Stimulated activated naive CD8-positive, alpha-beta T cell treated with anti-CD3 and anti-CD28 coated beads, Interleukin-15, Interleukin-2, amounts not matched to agents 100 U/mL and 50 U/mL, for 24 hours (primary cell): ENCODE data around the gene DOK6.

Source experiments
- ATAC-seq: fragments of 150-1000 bp; cut with Tn5 transposase; one replicate; pipeline ENCODE4 v1.10.0; 2021
- DNase-seq: peaks from one replicate; pipeline ENCODE4 v3.0.0; 2021

The DOK6 gene

DNA sequence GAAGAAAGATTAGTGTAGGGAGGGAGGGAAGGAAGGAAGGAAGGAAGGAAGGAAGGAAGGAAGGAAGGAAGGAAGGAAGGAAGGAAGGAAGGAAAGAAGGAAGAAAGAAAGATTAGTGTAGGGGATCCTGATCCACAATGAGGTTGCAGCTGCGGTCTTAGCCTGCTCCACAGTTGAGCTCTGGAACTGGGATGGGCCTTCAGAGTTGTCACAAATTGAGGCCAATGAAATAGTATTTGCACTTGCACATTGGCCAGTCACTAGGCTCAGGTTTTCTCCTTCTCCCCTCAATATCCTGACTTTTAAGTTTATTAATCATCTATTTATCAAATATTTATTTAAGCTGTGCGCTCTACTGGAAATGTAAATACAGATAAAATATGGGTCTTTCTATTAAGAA lies 34.3 kb downstream of the DOK6 start:
- DNase-seq = no peak
- no peak for ATAC-seq

DNA sequence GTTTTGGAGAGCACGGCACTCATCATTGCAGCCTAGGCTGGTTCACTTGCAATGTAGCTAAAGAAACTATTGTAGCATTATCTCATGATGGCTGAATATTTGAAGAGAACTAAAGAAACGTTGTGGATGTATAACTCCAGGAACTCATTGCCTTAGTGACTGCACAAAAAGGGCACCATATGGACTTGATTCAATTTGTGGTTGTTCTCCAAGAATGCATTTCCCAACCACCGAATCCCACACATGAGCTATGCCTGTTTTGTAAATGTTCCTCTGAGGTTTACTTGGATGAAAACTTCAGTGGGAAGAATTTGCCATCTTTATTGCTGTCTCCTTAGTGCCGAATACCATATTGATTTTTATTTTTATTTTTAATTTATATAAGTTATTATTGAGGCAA lies 43.5 kb downstream of the DOK6 start:
- ATAC-seq (no peak), DNase-seq (no peak)

DNA sequence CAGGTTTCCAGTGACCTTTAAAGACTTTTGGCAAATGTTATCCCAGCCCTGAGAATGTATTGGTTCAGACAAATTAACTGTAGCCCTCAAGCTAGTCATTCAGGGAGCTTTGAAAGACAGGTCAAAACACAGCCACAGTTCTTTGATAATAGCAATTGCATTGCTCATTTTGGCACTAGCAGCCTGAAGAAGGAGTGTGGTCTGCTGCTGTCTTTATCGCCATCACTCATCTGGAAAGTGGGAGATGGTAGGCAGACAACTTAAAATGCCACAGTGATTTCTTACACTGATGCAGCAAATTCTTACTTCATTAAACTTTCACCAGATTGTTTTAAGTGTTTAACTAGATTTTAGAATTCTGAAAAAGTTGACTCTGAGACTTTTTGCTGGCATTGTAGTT lies 47.2 kb downstream of the DOK6 start:
- no peak for ATAC-seq
- no peak for DNase-seq

DNA sequence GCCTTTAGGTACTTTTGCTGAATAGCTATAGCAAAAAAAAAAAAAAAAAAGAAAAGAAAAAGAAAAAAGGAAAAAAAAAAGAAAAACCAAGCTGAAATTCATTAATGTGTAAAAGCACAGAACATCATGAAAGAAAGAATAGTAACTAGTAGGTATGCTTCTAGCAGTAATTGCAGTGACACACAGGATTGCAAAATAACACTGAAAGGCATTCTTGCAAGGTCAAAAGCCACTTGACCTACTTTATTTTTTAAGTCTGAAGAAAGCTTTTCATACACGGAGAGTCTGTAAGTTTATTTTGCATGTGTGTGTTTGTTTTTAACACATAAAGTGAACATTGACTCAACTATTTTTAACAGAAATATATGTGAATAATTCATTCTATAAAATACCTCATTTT lies 54.4 kb downstream of the DOK6 start:
- DNase-seq (no peak), ATAC-seq (no peak)

DNA sequence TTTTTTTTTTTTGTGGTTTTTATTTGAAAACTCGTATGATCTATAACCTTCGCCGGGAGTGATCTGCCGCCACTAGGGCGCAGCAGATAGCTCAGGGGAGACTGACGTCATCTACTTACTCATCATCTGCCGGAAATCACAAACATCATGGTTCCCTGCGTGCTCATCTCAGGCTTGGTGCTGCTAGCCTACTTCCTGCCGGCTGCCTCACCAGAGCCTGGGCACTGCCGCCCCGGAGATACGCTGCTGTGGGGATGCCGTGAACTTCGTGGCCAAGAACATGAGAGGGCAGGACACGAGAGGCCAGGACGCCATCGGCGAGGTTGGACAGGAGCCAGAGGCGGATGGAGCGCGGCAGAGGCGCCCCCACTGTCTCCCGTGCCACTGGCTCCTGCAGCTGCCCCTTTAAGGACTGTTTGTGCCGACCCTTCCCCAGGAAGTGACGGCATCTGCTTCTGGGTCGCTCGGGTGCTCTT lies 68.8 kb downstream of the DOK6 start:
- ATAC-seq (peak; percentile 73), DNase-seq (peak; percentile 52)

DNA sequence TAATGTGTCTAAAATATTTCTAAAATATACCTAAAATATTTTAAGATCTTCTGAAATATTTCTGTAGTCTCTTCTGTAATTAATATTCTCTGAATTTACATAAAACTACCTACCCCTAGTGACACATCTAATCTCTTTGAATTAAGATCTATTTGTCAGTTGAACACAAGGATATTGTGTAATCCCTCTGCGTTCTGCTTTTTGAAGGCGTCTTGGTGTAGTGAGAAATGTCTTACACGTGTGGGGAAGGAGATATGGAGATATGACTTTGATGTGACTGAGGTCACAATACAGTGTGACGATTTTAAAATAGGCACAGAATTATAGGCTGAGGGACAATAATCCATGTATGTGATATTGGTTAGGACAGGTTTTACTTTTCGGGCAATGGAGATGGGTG lies 79.8 kb downstream of the DOK6 start:
- ATAC-seq (no peak), DNase-seq (no peak)

DNA sequence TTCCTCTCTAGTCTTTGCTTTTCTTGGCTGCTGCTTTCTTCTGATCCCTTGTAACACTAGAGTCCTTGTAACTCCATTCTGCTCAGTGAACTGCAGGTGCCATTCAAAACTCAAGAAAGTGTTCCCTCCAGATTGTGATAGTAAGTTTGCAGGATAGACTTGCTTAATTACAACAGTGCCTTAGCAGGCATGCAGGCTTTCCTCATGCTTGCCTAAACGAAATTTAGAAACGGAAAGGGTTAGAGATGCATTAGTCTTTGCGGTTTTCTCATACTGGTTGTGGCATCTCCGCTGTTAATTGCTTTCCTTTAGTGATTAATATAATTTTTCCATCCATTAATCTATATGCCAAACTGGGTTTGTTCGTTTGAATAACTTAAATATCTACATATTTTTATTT lies 82.9 kb downstream of the DOK6 start:
- ATAC-seq (no peak), DNase-seq (no peak)

DNA sequence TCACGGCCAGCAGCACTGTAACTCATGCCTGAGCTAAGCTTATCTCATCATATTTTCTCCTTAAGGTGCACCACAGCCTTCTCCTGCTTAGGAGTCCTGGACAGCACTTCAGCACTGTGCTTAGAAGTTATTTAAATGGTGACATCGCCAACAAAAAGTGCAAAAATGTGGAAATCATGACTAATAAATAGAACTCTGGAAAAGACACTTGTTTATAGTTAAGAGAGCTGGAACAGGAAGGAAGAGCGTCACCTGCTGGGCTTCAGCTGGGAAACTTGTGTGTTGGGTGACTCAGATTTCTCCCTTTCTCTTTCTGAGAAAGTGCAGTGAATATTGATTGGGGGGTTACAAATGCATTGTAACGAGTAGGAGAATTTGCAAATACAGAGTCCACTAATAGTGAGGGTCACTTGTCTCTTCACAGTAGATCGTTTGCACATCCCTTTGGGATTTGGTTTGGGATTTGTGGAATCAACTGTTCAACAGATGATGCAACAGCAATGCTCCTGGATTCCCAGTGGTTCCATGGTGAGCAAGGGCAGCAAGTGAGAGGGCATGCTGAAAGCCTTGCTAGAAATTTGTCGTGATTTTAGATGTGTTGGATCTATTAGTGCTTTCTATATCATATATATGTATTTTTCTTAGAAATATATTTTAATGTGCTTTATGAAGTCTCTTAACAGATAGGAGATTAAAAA lies 84.2 kb downstream of the DOK6 start:
- ATAC-seq (no peak), DNase-seq (no peak)

DNA sequence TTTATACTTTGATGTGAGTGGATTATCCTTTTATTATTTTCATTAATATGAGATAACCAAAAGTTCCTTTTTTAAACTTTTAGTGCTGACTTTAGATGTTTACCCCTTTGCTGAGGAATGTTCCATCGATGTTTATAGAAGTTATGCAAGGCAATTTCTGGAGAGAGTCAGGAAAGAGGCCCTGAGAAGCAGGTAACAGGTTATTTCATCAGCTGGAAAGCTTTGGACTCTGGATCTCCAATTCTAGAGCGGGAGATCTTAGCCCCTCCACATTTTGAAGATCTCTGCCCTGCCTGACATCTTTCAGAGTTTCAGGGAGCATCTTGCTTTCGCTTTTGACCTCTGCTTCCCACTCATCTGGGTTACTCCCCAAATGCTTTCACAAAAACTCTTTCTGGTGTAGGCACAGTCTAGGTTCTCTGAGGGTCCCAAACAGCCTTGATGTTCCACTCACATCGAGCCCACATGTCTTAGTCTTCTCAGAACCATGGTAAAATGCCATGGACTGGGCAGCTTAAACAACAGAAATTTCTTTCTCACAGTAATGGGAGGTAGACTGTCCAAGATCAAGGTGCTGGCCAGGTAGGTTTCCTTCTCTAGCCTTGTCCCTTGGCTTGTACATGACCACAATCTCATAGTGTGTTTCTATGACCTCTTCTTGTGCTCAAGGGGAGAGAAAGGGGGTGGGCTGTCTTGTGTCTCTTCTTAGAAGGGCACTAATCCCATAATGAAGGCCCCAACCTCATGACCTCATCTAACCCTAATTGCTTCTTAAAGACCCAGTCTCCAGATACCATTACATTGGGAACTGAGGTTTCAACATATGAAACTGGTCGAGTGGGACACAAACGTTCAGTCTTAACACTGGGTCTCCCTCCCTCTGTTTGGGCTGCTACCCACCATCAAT lies 87.1 kb downstream of the DOK6 start:
- ATAC-seq (no peak), DNase-seq (no peak)

DNA sequence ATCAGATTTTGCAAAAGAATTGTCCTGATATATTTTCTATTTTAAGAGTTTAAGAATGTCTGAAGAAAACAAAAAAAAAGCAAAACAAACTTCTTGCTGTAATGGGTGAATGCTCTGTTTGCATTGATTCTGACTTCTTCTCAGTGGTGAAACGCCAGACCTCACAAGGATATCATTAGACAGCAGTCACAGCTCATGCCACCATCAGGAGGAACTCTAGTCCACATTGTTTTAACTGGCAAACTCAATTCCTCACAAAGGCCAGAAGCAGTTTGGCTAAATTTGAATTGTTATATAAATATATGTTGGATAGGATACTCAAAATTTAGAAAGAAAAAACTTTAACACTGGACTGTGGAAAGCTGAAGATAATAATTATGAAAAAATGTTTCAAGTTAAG lies 89.4 kb downstream of the DOK6 start:
- no peak for ATAC-seq
- no peak for DNase-seq

DNA sequence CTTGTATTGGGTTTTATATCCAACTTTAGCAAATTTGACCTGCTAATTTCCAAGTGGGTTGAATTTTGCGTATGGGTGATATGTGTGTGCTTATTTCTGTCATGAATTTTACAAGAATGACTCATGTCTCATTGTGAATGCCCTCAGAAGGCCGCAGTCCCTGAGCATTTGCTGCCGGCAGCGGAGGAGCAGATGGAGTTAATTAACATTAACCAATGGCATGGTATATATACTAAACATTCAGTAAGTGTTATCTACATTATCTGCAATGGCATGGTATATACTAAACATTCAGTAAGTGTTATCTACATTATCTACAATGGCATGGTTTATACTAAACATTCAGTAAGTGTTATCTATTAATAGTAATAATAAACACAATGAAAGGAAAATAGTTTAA lies 90.1 kb downstream of the DOK6 start:
- DNase-seq = no peak
- ATAC-seq = no peak

DNA sequence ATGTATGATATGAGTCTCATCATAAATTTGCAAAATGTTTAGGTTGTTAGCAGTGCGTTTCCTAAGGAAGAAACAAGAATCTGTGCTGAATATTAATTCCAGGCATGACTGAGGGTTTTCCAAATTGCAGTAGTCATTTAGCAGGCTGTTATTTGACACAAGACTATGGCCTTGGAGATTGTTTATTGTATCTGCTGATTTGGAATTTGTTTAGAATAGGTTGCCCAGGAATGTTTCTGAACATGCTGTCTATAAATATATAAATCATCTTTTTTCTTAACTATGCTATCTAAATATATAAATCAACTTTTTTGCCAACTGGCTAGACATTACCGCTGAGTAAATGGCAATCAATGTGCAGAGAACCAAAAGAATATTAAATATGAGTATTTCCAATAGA lies 90.9 kb downstream of the DOK6 start:
- DNase-seq = no peak
- ATAC-seq = no peak

DNA sequence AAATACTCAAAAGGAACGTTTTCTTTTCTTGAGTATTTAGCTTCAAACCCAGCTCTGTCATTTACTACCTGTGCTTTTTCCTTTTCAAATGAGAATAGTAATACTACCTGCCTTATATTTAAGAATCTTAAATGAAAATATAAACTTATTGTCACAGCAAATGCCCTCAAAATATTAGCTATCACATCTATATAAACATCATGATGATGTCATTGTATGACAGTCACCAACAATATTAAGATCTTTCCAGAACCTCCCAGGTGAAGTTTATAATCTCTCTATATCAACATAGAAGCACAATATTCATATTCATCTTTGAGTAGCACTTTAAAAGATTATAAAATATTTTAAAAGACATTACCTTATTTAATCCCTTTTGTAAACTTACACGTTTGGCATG lies 92.2 kb downstream of the DOK6 start:
- ATAC-seq = no peak
- no peak for DNase-seq

DNA sequence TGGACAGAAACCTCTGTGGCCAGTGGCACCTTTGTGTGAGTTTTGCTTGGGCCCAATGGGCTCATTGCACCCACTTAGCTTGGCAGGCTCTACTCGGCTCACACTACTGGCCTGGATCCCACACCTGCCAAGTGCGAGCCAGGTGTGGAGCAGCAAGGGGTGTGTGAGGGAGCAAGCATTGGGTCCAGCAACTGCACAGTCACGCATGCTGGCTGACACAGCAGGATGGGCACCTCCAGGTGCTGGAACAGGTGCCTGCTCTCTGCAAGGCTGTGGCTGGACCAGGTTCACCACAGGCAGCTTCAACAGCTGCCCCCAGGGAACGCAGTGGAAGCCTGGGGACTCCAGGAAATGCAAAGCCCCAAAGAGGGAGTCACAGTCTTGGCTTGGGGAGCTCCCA lies 94.2 kb downstream of the DOK6 start:
- DNase-seq (no peak), ATAC-seq (no peak)

DNA sequence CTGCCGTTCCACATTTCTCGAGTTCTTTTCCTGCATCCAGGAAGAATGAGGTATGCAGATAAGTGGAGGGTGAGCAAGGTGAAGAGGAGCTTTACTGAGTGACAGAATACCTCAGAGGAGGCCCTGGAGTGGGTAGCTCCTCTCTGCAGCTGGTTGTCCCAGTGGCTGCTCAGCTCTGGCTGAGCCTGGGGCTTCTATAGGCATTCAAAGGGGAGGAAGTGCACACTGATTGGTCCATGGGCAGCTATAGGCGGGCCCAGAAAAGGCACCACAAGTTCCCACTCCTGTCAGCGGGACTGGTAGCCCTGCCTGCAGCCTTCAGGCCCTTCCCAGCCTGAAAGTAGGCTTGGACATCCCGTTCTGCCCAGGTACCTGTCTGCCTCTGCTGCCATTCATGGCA lies 94.7 kb downstream of the DOK6 start:
- DNase-seq (no peak), ATAC-seq (no peak)

DNA sequence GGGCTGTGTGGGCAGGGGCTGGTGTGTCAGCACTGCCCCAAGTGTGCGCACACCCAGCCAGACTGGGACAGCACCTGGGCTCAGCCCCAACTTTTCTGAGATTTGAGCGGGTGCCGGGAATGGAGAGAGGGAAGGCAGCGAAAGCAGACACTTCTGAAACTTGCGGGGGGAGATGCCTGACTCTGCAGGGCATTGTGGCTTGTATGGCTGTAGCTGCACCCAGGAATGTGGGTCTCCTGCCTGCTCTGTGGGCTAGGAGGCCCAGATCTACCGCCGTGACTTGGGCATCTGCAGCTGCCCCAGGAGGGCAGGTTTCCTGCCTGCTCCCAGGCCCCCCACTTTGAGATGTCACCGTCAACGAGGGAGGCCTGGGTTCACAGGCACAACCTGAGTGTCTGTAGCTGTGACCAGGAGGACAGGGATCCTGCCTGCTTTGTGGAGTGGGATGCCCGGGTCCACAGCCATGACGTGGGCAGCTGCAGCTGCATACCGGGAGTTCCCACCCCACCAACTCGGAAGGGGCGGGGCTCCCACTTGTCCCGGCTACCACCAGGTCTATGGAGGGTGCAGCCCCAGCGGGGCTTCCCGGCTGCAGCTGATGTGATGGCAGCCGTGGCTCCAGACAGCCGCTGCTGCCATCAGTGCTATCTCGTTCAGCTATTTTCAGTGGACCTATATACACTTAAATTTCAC lies 95.3 kb downstream of the DOK6 start:
- ATAC-seq (no peak), DNase-seq (no peak)

DNA sequence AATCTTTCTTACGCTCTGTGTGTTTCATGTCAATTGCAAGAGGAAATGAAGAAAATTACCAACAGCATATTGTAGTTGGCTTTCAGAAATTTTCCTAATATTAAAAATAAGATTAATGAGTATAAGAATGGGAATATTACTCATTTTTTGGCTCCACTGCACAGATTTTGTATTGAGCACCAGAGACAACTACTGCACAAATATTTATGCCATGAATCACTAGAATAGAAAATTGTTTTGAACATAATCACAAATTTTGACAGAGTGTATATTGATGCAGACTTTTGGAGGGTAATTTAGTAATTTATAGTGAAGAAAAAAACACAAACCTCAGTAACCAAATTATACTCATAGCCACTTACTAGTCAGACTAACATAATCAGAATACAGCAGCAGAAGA lies 118.3 kb downstream of the DOK6 start:
- no peak for DNase-seq
- no peak for ATAC-seq

DNA sequence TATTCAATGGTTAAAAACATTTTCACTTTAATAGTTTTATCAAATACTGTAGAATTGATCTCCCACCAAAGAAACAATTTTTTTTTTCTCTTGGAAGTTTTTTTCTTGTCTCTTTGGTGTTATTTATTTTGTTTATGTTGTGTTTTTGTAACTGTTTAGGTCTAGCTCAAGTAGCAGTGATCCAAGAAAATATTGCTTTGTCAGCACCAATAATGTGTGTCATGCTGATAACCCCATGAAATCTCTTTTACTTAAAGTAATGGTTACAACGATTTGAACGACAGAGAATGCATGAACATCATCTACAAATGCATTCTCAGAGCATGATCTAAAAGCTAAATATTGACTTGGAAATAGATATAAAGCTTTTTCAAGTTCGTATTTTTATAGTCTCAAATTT lies 122.9 kb downstream of the DOK6 start:
- no peak for DNase-seq
- no peak for ATAC-seq

DNA sequence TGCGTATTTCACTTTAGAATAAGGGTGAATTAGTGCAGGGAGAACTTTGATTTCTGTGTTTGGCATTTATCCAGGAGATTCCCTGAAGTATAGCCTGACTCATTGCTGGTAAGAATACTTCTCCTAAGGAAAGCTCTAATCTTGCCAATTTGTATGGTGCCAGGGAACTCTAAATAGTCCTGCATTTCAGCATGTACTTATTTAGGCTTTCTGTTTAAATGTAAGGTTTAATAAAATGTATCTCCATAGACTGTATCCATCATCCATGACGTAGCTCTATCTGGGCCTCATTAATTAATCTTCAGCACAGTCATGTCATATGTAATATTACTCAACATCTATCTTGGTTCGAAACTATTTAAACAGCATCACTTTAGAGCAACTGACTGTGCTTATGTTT lies 127.7 kb downstream of the DOK6 start:
- ATAC-seq (no peak), DNase-seq (no peak)

DNA sequence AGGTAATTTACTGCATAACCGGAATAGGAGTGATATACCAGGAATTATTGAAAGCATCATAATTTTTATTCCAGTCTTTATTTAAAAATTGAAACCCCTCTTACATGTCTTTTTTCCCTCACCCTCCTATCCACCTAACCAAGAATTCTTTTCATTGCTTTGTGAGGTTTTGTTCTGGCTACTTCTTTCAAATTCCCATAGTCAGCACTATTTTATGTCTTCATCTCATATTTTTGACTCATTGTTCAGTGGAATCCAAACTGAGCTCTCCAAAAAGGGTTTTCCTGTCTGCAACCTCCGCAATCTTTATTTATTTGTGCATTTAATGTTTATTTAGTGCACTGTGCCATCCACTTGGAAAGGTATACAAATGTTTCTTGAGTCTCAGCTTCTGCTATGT lies 128.5 kb downstream of the DOK6 start:
- DNase-seq (no peak), ATAC-seq (no peak)

DNA sequence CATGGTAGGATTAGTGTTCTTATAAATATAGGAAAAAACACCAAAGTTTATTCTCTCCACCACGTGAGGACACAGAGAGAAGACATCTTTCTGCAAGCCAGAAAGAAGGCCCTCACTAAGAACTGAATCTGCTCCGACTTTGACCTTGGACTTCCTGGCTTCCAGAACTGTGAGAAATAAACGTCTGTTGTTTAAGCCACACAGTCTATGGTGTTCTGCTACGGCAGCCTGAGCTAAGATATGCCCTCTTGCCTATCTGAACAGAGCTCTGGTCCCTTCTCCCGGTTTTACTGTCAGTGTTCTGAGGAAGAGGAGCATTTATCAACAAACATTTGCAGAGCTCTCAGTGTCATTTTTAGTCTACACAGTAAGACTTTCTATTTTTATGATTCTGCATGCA lies 131.3 kb downstream of the DOK6 start:
- ATAC-seq (no peak), DNase-seq (no peak)

DNA sequence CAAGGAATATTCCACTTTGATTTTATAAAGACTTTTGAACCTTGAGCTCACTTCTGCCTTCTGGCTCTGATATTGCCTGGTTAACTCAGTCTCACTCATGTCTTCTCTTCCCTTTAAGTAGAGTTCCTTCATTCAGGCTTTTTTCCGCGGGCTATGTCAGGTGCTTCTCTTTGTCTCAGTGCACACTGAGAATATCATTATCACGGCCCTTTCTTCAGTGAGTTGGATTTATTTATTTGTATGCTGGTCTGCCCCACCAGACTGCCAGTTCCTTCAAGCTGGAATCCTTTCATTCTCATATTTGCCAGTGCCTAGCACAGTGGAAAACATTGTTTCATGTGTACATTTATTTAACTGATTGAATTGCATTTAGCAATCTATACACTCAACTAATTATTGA lies 136.5 kb downstream of the DOK6 start:
- no peak for ATAC-seq
- DNase-seq = no peak

DNA sequence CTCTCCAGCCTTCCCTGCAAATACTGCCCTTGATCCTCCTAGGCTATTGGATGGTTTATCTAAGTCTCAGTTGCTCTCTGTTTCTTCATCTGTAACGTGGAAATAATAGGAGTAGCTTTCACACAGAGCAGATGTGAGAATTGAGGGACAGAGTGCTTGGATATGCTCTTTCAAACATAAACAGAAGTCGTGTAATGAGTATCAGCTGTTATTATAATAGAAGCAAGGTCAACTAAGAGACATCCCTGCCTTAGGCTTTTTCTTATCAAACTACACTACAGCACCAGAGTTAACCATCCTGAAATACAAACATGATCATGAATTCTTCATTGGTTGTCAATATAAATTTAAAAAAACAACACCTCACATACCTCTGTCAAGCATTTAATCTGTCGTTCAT lies 138.2 kb downstream of the DOK6 start:
- ATAC-seq = no peak
- DNase-seq = no peak
